BJ (cell line): Measurements from ENCODE around the gene MIGA1. TPM values are rescaled to one million over a fixed set of nuclear protein-coding genes. Genes with fewer than 3 reads are reported as not detected.
"Not testable (repeated sequence)": the region's sequence is repeated elsewhere in the genome, so short reads cannot be mapped to it uniquely, and the experiment has no call there.

ENCODE experiments used
- CTCF ChIA-PET: fragments of 350-600 bp; formaldehyde crosslinking; extraction: SDS; loops from one replicate; lab custom pipeline; 2021; ENCODE audit warnings: antibody characterized with exemption, inconsistent platforms; lab: Yijun Ruan, JAX
- POLR2A ChIA-PET: fragments of 300-600 bp; sonication (Branson Sonifier 250); formaldehyde crosslinking; extraction: SDS; loops from one replicate; lab custom pipeline; 2021; ENCODE audit warnings: antibody characterized with exemption; lab: Charles Lee
- DNase-seq: peaks from one replicate; pipeline ENCODE4 v3.0.0-alpha.2; 2011; ENCODE audit warnings: low read depth
- H3K27me3 ChIP-seq: 2 replicates; pipeline ENCODE4 v1.6.0; 2011; ENCODE audit warnings: low read length; ENCODE audit not compliant: control insufficient read depth, insufficient read depth
- H3K36me3 ChIP-seq: 2 replicates; pipeline ENCODE4 v1.5.1; 2011; ENCODE audit warnings: low read length; ENCODE audit not compliant: control insufficient read depth, insufficient read depth
- H3K4me3 ChIP-seq: 2 replicates; pipeline ENCODE4 v1.5.1; 2011; ENCODE audit warnings: low read depth, mild to moderate bottlenecking, control low read depth, low read length
- CTCF ChIP-seq: IDR thresholded peaks from 2 replicates; pipeline ENCODE4 v1.5.1; 2011; ENCODE audit warnings: low read depth, mild to moderate bottlenecking, control low read depth, inconsistent platforms, low read length, moderate library complexity; ENCODE audit not compliant: insufficient read depth
- polyA plus RNA-seq: library from polyadenylated mRNA; depleted of rRNA; stranded (reverse); fragments of >200 nt; gene quantifications from 2 replicates; pipeline ENCODE4 v1.2.3, GENCODE V29; 2011

Gene MIGA1
- polyA plus RNA-seq, 1 experiment, result 3.3 TPM

- no peak overlapping the region for H3K4me3 ChIP-seq
- POLR2A ChIA-PET, result no interaction called here
- H3K27me3 ChIP-seq, result no peaks in the 10 kb centered on the region
- DNase-seq, result no peak
- no peak for TF ChIP-seq CTCF
- H3K36me3 ChIP-seq, result peaks cover 5% of the 10 kb centered on the region; the same call in 1 of the 2 replicates
- CTCF ChIA-PET, result interaction anchor here (1.6 kb wide), 1 partner anchor 11 kb away, joined by 3 read pairs; no protein-coding TSS in a partner anchor
Measured at GRCh38 chr1:77744576-77744975, 34.9 kb upstream of the MIGA1 start.

GRCh38 chr1:77749489-77749888, 30.0 kb upstream of the MIGA1 start:
- CTCF ChIA-PET, result interaction anchor here (1.1 kb wide), 1 partner anchor 10 kb away, joined by 3 read pairs; no protein-coding TSS in a partner anchor
- H3K4me3 ChIP-seq, H3K36me3 ChIP-seq, DNase-seq, POLR2A ChIA-PET, H3K27me3 ChIP-seq: not testable (repeated sequence)

- no peak for DNase-seq
- no peak for TF ChIP-seq CTCF
- ChIA-PET POLR2A (no interaction called here), CTCF (interaction anchor here (1.5 kb wide), 1 partner anchor 10 kb away, joined by 4 read pairs; no protein-coding TSS in a partner anchor)
- no peak overlapping the region for H3K4me3 ChIP-seq
- no peaks in the 10 kb centered on the region for H3K27me3 ChIP-seq
- peaks cover 1% of the 10 kb centered on the region; the same call in 1 of the 2 replicates for H3K36me3 ChIP-seq
Measured at GRCh38 chr1:77756052-77756754, 23.2 kb upstream of the MIGA1 start.

- TF ChIP-seq CTCF, result no peak
- no peak overlapping the region for H3K4me3 ChIP-seq
- CTCF ChIA-PET, result interaction anchor here (1.5 kb wide), 1 partner anchor 11 kb away, joined by 4 read pairs; no protein-coding TSS in a partner anchor
- no peaks in the 10 kb centered on the region for H3K36me3 ChIP-seq
- POLR2A ChIA-PET, result no interaction called here
- H3K27me3 ChIP-seq, result no peaks in the 10 kb centered on the region
- no peak for DNase-seq
Measured at GRCh38 chr1:77757066-77757584, 22.3 kb upstream of the MIGA1 start.

GRCh38 chr1:77757603-77758002, 21.8 kb upstream of the MIGA1 start:
- H3K4me3 ChIP-seq, result peak overlapping the region; percentile 13; the same call in 1 of the 2 replicates
- H3K36me3 ChIP-seq, result no peaks in the 10 kb centered on the region
- CTCF ChIA-PET, result interaction anchor here (1.5 kb wide), 1 partner anchor 11 kb away, joined by 4 read pairs; no protein-coding TSS in a partner anchor
- no peak for TF ChIP-seq CTCF
- POLR2A ChIA-PET, result no interaction called here
- DNase-seq, result no peak
- H3K27me3 ChIP-seq, result no peaks in the 10 kb centered on the region
